Breast epithelium (tissue), 4 donors: ENCODE measurements around the gene SLC5A11. TPM values are rescaled to one million over a fixed set of nuclear protein-coding genes. Genes with fewer than 3 reads are reported as not detected.

Experiments
- DNase-seq, 2 donors: peaks; one replicate each; pipeline ENCODE4 v3.0.0-alpha.2; 2019; ENCODE audit warnings: low spot score in 2 of 2
- H3K27ac ChIP-seq, 2 donors: fragments of 200-600 bp; sonication (generic) in 1 of 2; one replicate each; pipeline ENCODE4 v1.5.1; 2016 to 2019; ENCODE audit warnings: mild to moderate bottlenecking in 1 of 2
- H3K27me3 ChIP-seq, 2 donors: fragments of 200-600 bp; sonication (generic) in 1 of 2; one replicate each; pipeline versions ENCODE4 v1.5.1 to v1.6.0; 2017 to 2019; ENCODE audit warnings: control low read depth in 1 of 2, mild to moderate bottlenecking in 1 of 2
- H3K36me3 ChIP-seq: fragments of 200-600 bp; one replicate; pipeline ENCODE4 v1.5.1; 2019
- H3K4me1 ChIP-seq, 2 donors: fragments of 200-600 bp; sonication (generic); one replicate each; pipeline ENCODE4 v1.5.1; 2016 to 2019; ENCODE audit warnings: control low read depth in 1 of 2
- H3K4me3 ChIP-seq, 3 donors: fragments of 200-600 bp; sonication (generic); 1 replicate in 2 of 3; 2 replicates in 1 of 3; pipeline ENCODE4 v1.5.1; 2016 to 2019; ENCODE audit warnings: mild to moderate bottlenecking in 3 of 3, moderate library complexity in 2 of 3
- H3K9me3 ChIP-seq, 2 donors: fragments of 200-600 bp; sonication (generic) in 1 of 2; one replicate each; pipeline ENCODE4 v1.5.1; 2016 to 2019; ENCODE audit warnings: control low read depth in 1 of 2
- CTCF ChIP-seq, 3 donors: fragments of 450-650 bp; IDR thresholded peaks; one replicate each; pipeline ENCODE4 v1.5.1; 2016 to 2017; ENCODE audit warnings: antibody characterized with exemption in 3 of 3, mild to moderate bottlenecking in 3 of 3, moderate library complexity in 3 of 3
- POLR2A ChIP-seq: fragments of 450-650 bp; IDR thresholded peaks from one replicate; pipeline ENCODE4 v1.6.1; 2016; ENCODE audit warnings: antibody characterized with exemption, mild to moderate bottlenecking, moderate library complexity
- POLR2AphosphoS5 ChIP-seq, 3 donors: sonication (generic); formaldehyde crosslinking; IDR thresholded peaks; one replicate each; pipeline ENCODE4 v1.6.1; 2017; ENCODE audit warnings: antibody characterized with exemption in 3 of 3
- intact Hi-C: fragments of 100-400 bp; cut with DNase I; formaldehyde crosslinking; loops from one replicate; pipeline ENCODE4 v1.15.1; 2023; ENCODE audit warnings: low total_unique reads
- total RNA-seq, 3 donors: library from RNA; depleted of rRNA; stranded (reverse); fragments of >200 nt; gene quantifications; one replicate each; pipeline ENCODE4 v1.1.0, GENCODE V29; 2016

The SLC5A11 gene
- total RNA-seq, 3 donors from 2014 or later = 0.16 to 1.8 (median 0.66) TPM

DNA sequence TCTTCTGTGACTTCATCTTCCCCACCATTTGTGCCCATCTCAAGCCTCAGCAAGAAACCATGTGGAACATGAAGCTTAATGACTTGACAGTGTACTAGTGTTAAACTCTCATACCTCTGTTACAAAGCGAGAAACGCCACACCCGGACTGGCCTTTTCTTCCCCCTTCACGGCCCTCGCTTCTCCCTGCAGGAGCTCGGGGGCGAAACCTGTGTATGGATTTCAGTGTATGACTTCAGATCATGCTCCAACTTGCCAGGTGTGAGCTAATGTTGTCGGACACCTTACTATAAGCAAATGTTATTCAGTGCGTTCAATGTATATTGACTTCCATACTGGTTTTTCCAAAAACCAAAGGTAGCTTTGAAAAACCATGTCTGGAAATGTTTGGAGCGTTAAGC is 20.1 kb upstream of the SLC5A11 start:
- H3K27me3 ChIP-seq = no peaks in the 10 kb centered on the region
- peaks cover 8% of the 10 kb centered on the region for H3K36me3 ChIP-seq
- TF ChIP-seq POLR2A = no peak
- no peak for TF ChIP-seq POLR2AphosphoS5 (IDR thresholded peaks at IDR 0.05)
- TF ChIP-seq CTCF (IDR thresholded peaks at IDR 0.05) = no peak
- no peaks in the 10 kb centered on the region for H3K4me1 ChIP-seq
- H3K9me3 ChIP-seq = no peaks in the 10 kb centered on the region
- H3K4me3 ChIP-seq = no peak overlapping the region
- intact Hi-C loops = no loop called here
- DNase-seq = no peak
- no peak overlapping the region for H3K27ac ChIP-seq

DNA sequence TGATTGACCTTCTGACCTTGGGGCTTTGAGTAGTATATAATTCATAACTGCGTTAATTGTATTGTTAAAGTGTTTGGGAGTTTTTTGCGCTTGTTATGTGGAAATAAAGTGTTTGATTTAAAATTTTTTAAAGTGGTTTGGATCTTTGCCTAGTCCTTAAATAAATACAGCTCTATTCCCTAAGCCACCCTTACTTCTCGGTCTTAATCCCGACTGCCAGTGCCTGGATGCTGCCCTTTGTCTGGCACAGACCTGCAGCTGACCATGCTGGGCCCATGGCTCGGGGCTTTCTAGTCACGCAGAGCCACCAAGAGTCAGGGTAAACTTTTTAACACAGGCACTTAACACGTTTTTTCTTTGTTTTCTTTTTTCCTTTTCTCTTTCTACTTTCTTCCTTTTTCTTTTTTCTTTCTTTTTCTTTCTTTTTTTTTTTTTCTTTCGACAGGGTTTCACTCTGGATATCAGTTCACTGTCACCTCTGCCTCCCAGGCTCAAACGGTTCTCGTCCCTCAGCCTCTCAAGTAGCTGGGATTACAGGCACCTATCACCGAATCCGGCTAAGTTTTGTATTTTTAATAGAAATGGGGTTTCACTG is 19.6 kb upstream of the SLC5A11 start:
- peaks cover 8% of the 10 kb centered on the region for H3K36me3 ChIP-seq
- no peaks in the 10 kb centered on the region for H3K27me3 ChIP-seq
- no peaks in the 10 kb centered on the region for H3K9me3 ChIP-seq
- no peak overlapping the region for H3K27ac ChIP-seq
- intact Hi-C loops = no loop called here
- no peak for DNase-seq
- H3K4me3 ChIP-seq = no peak overlapping the region
- no peak for TF ChIP-seq CTCF (IDR thresholded peaks at IDR 0.05)
- TF ChIP-seq POLR2A = no peak
- TF ChIP-seq POLR2AphosphoS5 (IDR thresholded peaks at IDR 0.05) = no peak
- H3K4me1 ChIP-seq = no peaks in the 10 kb centered on the region

- Histone ChIP-seq H3K9me3 (no peaks in the 10 kb centered on the region), H3K36me3 (peaks cover 8% of the 10 kb centered on the region), H3K27me3 (no peaks in the 10 kb centered on the region), H3K4me1 (no peaks in the 10 kb centered on the region), H3K27ac (no peak overlapping the region), H3K4me3 (no peak overlapping the region)
- TF ChIP-seq CTCF (IDR thresholded peaks at IDR 0.05) (no peak), POLR2AphosphoS5 (IDR thresholded peaks at IDR 0.05) (no peak), POLR2A (no peak)
- no peak for DNase-seq
- intact Hi-C loops = no loop called here
Measured at GRCh38 chr16:24826817-24827566, 18.8 kb upstream of the SLC5A11 start.

DNA sequence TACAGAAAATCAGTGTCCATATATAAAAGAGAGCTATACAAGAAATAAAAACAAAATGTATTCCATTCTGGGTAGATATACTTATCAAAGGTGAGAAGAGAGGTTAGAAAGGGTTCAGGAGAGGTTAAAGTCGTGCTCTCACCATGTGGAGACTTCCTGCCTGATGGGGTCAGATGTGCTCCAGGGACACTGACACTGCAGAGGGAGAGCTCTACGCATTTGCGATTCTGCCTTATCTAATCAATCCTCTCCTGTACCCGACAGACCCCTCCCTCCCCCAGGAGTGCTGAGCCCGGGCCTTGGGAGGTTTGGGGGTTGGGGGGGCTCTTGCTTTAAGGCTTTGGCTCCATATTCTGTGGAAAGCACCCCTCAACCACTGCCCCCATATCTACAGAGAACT is 16.6 kb upstream of the SLC5A11 start:
- Histone ChIP-seq H3K4me3 (no peak overlapping the region), H3K27me3 (no peaks in the 10 kb centered on the region), H3K4me1 (no peaks in the 10 kb centered on the region), H3K9me3 (no peaks in the 10 kb centered on the region), H3K36me3 (peaks cover 2% of the 10 kb centered on the region), H3K27ac (no peak overlapping the region)
- DNase-seq = no peak
- TF ChIP-seq POLR2AphosphoS5 (IDR thresholded peaks at IDR 0.05) (no peak), POLR2A (no peak), CTCF (IDR thresholded peaks at IDR 0.05) (no peak)
- intact Hi-C loops = no loop called here

- intact Hi-C loops = no loop called here
- Histone ChIP-seq H3K27ac (no peak overlapping the region), H3K4me1 (no peaks in the 10 kb centered on the region), H3K9me3 (no peaks in the 10 kb centered on the region), H3K27me3 (no peaks in the 10 kb centered on the region), H3K4me3 (no peak overlapping the region), H3K36me3 (no peaks in the 10 kb centered on the region)
- no peak for TF ChIP-seq POLR2AphosphoS5 (IDR thresholded peaks at IDR 0.05)
- TF ChIP-seq POLR2A = no peak
- no peak for TF ChIP-seq CTCF (IDR thresholded peaks at IDR 0.05)
- no peak for DNase-seq
Measured at GRCh38 chr16:24833352-24833751, 12.4 kb upstream of the SLC5A11 start.
